Limb (tissue), 2 donors: ENCODE measurements around the gene RMND5B.
"Not testable (repeated sequence)": the region's sequence is repeated elsewhere in the genome, so short reads cannot be mapped to it uniquely, and the experiment has no call there.

Experiments
- DNase-seq, 2 donors: peaks; one replicate each; pipeline ENCODE4 v3.0.0-alpha.2; 2016; ENCODE audit errors: extremely low spot score in 2 of 2

The RMND5B gene

DNA sequence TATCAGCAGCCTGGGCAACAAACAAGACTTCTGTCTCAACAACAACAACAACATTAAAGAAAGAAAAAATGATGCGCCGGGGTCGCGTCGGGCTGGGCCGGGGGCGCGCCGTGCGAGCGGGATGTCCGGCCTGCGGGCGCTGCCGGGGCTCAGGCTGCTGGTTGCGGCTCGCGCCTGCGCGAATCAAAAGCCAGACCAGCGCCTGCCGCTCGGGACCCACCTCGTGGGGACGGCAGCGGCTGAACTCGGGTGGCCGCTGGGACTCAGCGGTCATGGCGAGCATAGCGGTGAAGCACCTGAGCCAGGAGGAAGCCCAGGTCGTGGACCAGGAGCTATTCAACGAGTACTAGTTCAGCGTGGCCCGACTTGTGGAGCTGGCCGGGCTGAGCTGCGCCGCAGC, 34.8 kb downstream of the RMND5B start:
- DNase-seq = no peak

DNA sequence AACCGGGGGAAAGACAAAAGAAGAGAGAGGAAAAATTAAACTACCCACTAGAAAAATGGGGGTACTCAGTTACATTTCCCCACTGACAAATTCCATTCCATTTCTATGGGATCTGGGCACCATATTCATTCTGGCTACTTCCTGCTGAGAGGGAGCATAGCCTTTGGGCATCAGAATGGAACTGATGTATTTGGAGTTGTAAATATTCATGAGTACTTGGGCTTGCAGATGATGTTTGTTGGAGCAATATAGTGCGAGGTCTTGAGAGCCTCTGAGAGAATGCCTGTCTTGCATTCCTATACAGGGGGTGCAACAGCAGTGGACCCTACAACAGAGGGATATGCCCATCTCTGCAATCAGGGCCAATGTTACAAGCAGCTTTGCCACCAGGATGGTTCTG, 39.6 kb downstream of the RMND5B start:
- DNase-seq = no peak

DNA sequence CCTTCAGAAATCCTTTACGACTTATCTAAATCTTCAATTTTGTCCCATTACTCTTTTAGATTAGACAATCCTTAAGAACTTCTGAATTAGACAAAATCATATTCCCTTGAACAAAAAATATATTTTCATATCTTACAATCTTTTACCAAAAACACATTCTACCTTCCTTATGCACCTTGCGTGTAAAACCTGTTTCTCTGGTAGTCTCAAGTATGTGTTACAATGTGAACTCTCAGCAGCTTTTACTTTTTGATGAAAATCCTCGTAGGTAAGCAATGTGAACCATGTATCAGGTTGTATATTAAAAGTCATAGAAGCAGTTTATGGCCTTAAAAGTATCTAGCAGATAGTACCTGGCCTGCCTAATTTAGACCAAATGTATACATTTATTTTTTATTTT, 43.6 kb downstream of the RMND5B start:
- DNase-seq = no peak

DNA sequence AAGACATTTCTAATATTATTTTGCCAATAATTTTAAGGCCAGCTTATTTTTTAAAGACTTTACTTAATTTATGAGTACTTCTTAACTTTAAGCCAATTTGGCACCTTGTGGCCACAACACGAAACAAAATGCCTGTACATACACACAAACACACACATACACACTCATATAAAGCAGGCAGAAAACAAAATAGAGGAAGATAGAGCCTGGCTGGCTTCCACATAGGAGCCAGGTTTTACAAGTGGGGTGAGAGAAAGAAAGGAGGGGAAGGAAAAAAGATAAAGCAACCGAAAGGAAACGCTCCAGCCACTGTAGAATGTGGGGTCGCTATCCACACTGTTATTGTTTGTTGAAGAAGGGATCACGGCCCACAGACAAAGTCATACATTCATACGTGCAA, 46.0 kb downstream of the RMND5B start:
- no peak for DNase-seq

DNA sequence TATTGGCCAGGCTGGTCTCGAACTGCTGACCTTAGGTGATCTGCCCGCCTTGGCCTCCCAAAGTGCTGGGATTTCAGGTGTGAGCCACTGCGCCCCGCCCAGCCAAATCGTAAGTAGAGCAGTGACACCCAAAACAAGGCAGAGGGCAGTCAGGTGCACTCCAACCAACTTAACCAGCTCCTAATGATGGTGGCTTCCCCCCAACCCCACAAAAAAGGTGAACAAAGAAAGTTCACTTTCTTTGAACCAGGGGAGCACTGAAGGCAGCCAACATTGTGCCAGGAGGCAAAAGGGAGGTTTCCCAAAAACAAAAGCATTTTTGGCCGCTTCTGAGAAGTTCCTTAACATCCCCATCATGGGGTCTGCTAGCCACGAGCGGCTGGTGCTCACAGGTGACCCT, 46.8 kb downstream of the RMND5B start:
- DNase-seq = no peak

DNA sequence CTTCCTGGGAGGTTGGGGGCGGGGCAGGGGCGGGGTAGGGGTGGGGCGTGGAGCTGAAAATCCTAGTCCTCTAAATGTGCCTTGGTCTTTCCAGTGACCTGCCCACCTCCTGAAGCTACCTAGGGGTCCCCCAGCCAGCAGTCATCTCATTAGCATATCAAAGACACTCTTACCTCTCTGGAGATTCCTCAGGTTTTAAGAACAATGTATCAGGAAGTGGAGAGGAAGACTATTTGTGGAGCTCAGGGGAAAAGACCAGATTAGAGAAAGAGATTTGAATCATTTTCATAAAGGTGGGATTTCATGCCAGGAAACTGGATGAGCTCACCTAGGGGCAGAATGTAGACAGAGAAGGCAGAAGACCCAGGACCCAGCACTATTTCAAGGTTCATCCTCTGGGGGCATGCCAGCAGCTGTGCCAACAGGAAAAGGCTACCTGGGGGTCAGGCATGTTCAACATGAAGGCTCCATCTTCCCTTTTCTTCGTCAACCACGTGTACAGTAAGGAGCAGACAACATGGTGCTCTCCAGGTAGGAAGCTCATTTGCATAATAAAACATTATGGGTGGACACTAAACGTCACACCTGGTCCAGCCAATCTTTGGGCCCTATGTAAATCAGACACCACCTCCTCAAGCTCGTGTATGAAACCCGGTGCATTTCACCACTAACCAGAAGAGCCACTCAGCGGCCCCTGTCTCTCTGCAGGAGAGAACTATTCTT, 49.5 kb downstream of the RMND5B start:
- no peak for DNase-seq

DNA sequence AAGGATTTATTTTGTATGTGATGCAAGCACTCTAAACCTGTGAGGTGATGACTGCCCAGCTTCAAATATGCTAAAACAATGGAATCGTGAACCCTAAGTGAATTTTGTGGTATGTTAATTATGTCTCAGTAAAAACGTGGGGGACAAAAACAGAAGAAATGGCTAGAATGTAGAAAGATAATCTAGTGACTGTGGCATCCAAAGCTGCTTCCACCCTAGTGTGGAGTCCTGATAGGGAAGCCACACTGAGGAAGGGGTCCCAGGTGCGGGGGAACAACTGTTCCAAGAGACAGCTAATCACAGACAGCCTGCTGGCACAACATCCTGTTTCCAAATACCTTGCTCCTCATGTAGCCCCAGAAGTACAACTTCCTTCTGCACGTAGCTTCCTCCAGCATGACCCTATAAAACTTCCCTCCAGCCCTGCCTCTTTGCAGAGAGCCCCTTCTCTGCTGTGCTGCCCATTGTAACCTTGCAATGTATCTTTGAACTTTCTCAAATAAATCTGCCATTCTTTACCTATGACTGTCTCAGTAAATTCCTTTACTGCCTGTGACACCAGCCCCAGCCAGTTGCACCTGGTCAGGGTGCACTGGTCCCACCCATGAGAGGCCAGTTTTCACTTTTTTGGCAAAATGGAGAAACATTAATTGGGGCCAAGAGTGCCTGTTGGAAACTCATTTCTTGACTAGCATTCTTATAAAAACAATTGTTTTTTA, 51.5 kb downstream of the RMND5B start:
- DNase-seq = no peak

DNA sequence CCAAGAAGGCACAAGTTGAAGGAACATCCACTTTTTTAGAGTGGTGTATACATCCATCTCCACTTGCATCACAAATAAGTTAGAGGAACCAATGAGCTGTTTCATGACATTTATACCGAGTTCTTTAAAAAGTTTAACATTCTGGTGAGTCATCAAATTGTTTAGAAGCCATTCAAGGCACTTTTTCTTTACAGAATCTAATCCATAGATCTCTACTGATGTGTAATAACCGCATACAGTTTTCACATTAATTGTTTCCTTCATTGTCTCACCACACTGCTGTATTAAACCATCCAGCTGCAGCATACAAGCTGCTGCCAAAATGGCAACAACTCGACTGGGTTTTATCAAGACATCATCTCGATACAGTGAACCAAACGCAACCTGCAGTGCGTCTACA, 55.6 kb downstream of the RMND5B start:
- no peak for DNase-seq

DNA sequence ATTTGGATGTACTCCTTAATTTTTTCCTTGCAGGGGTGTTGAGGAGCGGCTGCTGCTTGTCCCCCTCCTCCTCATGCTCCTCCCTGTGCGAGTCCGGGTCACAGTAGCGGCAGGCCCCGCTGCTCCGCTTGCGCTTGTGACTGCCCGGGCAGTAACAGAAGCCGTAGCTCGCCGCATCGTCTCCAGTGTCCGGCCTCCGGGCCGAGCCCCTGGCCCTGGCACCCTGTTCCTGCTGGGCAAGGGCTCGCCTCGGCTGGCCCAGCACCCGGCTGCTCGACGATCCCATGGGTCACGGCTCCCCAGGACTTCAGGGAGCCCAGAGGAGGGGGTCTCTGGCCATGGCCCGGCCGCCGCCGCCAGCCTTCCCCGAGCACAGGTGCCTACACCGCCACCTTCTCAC, 56.2 kb downstream of the RMND5B start, which contains the start of gene GMCL2:
TSS of gene GMCL2 (minus strand) at position 358 of the 400 bp plus-strand sequence. CDS start at position 286, 72 bp downstream.
- DNase-seq = no peak

DNA sequence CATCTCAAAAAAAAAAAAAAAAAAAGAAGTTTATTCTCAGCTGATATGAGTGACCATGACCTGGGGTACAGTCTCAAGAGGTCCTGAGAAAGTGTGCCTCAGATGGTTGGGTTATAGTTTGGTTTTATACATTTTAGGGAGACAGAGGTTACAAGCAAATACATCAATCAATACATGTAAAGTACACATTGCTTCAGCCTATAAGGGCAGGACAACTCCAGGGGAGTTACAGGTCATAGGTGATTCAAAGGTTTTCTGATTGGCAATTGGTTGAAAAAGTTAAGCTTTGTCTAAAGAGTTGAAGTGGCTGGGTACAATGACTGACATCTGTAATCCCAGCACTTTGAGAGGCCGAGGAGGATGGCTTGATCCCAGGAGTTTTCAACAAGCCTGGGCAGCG, 58.6 kb downstream of the RMND5B start:
- DNase-seq = no peak

DNA sequence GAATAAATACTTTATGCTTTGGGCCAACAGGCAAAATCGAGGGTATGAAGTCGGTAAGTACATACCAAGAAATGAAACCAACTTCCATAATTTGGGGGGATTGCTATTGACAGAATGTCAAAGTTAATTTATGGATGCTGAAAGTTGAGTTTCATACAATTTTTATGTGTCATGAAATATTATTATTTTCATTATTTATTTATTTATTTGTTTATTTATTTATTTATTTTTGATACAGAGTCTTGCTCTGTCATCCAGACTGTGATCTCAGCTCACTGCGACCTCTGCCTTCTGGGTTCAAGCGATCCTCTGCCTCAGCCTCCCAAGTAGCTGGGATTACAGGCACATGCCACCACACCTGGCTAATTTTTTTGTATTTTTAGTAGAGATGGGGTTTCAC, 60.8 kb downstream of the RMND5B start:
- DNase-seq = no peak

DNA sequence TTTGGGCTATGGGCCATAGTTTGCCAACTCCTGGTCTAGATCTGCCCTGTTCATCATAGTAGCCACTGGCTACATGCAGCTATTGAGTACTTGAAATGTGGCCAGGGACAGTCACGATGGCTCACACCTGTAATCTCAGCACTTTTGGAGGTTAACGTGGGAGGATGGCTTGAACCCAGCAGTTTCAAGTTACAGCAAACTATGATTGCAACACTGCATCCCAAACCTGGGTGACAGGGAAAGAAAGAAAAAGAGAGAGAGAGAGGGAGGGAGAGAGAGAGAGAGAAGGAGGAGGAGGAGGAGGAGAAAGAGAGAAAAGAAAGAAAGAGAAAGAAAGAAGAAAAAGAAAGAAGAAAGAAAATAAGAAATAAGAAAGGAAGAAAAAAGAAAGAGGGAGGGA, 61.4 kb downstream of the RMND5B start:
- no peak for DNase-seq

DNA sequence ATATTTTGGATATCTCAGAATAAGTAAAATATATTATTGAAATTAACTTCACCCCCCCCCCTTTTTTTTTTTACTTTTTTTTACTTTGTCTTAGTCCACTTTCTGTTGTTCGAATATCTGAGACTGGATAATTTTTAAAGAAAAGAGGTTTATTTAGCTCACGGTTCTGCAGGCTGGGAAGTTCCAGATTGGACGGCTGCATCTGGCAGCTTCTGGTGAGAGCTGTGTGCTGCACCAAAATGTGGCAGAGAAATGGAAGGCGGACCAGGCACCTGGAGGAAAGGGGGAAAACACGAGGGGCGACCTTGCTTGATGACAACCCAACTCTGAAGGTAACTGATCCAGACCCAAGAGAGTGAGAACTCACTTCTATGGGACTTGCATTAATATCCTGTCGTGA, 62.0 kb downstream of the RMND5B start:
- no peak for DNase-seq

DNA sequence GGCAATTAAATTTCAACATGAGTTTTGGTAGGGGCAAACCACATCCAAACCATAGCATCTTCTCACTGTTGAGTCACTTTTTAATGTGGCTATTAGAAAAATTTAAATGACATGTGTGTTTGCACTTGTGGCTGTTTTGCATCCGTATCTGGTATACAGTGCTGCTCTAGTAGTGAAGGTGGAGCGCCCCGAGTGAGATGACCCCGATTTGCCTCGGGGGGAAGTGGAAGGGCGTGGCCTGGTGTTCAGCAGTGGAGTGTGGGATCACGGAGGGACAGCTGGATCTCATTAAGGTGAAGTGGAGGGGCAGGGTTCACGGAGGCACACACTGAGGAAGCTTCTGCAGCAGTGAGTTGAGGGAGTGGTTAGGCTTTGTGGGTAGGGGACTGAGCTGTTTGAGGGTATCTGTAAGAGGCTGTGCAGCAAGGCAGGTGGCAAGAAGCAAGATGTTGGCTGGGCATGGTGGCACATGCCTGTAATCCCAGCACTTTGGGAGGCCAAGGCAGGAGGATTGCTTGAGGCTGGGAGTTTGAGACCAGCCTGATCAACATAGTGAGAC, 62.5 kb downstream of the RMND5B start:
- DNase-seq = no peak

DNA sequence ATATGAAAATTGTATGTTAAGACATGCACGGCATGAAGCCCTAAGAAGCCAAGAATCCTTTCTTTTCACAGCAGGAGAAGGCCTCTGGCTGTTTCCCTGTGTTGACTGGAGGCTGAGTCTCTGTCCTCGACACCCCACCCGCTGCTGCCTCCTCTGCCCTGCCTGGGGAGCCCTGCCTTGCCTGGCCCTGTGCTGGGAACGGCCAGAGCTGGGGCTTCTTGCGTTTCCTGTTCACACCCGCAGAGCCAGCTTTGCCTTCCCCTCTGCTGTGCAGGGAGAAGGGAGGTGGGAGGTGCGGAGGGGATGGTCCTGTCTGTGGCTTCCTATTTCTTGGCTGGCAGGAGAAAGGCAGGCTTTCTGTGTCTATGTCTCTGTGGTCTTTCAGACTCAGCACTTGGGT, 63.2 kb downstream of the RMND5B start:
- no peak for DNase-seq

DNA sequence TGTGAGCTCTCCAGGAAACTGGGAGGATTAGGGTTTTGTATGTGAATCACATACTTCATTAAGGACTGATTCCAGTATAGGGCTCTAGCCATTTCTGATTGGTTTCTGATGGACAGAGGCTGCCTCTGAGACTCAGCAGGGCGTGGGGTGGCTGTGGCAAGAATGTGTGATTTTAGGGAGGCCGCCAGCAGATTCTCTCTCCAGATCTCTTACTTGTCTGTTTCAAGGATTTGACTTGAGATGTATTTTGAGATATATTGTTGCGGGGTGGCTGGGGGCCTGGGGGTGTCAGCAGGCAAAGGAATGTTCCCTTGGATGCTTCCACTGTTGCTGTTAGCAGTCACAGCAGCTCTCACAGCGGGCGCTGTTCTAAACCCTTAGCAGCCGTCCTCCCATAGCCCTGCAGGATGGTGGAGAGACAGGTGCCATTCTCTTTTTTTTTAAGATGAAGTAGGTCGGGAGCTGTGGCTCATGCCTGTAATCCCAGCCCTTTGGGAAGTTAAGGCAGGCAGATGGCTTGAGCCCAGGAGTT, 65.5 kb downstream of the RMND5B start:
- DNase-seq = no peak

DNA sequence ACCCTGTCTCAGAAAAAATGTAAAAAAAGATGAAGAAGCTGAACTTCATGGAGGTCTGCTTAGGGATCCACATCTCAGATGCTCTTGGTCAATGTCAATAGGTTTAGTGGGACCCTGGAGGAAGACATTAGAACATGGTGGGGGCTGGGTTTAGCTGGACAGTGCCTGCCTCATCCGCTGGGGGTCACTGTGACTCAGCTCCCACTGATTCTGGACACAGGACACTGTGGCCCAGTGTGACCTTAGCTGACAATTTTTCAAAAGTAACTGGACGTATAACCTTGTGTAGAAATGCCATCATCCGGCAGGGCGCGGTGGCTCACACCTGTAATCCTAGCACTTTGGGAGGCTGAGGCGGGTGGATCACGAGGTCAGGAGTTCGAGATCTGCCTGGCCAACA, 66.2 kb downstream of the RMND5B start:
- DNase-seq = no peak

DNA sequence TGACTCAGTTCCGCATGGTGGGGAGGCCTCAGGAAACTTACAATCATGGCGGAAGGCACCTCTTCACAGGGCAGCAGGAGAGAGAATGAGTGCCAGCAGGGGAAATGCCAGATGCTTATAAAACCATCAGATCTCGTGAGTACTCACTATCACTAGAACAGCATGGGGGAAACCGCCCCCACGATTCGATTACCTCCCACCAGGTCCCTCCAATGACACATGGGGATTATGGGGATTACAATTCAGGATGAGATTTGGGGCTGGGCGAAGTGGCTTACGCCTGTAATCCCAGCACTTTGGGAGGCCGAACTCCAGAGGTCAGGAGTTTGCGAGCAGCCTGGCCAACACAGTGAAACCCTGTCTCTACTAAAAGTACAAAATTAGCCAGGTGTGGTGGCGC, 67.3 kb downstream of the RMND5B start:
- not testable (repeated sequence) for DNase-seq

DNA sequence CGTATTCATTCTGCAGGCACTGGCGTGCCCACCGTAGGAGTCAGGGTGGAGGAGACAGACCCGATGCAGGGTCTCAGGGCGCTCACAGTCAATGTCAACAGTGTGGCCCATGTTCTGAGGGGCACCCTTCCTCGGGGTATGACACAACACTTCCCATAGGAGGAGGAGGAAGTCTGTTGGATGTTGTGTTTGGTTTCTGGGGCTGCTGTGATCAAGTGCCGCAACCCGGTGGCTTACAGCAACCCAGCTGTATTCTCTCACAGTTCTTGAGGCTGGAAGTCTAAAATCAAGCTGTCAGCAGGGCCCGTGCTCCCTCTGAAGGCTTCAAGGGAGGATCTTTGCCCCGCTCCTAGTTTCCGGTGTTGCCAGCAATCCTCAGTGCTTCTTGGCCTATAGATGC, 67.9 kb downstream of the RMND5B start:
- no peak for DNase-seq

DNA sequence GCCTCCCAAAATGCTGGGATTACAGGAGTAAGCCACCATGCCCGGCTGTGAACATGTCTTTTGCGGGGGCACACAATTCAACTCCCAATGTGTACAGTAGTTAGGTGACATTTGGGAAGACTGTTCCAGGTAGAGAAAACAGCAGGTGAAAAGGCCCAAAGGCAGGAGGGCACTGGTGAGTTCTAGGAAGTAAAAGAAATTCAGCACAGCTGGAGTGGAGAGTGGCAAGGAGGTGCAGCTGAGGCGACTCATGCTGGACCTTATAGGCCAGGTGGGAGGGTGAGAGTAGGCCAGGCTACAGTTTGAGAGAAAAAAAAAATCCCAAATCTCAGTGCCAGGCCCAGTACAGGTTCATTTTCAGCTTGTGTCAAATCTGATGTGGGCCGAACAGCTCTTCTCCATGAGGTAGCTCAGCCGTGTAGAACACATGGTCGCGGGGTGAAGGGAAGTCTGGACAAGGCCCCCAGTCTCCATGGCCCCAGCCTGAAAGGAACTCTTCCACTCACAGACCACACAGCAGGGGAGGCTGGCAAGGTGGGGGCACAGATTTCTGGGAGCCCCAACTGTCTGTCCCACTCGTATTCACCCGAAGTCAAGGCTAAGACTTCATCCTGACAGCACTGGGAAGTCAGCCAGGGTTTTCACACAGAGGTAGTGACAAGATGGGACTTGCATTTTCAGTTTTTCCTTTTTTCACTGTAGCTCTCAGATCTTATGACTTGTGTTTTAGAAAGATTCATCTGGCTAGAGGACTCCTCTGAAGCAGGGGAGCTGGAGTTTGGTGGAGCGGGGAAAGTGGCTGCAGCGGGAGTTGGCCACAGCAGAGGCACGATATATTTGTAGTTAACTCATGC, 69.0 kb downstream of the RMND5B start:
- DNase-seq = no peak
